Measurements from ENCODE around the gene POLR2J. TPM values are rescaled to one million over a fixed set of nuclear protein-coding genes. Genes with fewer than 3 reads are reported as not detected.
"Not testable (repeated sequence)": the region's sequence is repeated elsewhere in the genome, so short reads cannot be mapped to it uniquely, and the experiment has no call there.

Gene POLR2J
- total and polyA plus RNA-seq, 2 experiments from 2014 or later = 16.3 to 77.4 TPM

DNA sequence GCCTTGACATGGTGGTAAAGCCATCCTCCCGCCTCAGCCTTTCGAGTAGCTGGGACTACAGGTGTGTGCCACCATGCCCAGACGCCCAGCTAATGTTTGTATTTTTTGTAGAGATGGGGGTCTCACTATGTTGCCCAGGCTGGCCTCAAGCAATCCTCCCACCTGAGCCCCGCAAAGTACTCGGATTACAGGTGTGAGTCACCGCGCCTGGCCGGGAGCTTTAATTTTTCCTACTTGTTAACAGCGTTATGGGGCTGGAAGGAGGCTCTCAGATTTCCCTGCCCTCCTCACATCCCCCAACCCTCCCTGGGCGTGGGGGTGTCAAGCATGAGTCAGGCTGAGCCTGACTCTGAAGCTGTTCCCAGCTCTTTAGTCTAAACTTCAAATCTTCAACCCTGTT is 22.4 kb downstream of the POLR2J start:
- H3K79me2 ChIP-seq = no peaks in the 10 kb centered on the region
- 85% methylated on average over 10 of the region's 10 CpGs for WGBS (ENCODE audit: low lambda C conversion rate, missing lambda C conversion rate)
- TF ChIP-seq EZH2phosphoT487 (IDR thresholded peaks at IDR 0.05; ENCODE audit: low read depth, severe bottlenecking, unreplicated experiment) (no peak), EZH2 (IDR thresholded peaks at IDR 0.05; ENCODE audit: borderline replicate concordance) (no peak)
- TF ChIP-seq, protein P1, sequence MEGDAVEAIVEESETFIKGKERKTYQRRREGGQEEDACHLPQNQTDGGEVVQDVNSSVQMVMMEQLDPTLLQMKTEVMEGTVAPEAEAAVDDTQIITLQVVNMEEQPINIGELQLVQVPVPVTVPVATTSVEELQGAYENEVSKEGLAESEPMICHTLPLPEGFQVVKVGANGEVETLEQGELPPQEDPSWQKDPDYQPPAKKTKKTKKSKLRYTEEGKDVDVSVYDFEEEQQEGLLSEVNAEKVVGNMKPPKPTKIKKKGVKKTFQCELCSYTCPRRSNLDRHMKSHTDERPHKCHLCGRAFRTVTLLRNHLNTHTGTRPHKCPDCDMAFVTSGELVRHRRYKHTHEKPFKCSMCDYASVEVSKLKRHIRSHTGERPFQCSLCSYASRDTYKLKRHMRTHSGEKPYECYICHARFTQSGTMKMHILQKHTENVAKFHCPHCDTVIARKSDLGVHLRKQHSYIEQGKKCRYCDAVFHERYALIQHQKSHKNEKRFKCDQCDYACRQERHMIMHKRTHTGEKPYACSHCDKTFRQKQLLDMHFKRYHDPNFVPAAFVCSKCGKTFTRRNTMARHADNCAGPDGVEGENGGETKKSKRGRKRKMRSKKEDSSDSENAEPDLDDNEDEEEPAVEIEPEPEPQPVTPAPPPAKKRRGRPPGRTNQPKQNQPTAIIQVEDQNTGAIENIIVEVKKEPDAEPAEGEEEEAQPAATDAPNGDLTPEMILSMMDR (IDR thresholded peaks at IDR 0.05; ENCODE audit: poor library complexity) = no peak
- DNase-seq (ENCODE audit: low spot score) = no peak
- H3K9me3 ChIP-seq (ENCODE audit: low read depth) = no peaks in the 10 kb centered on the region
- H2AFZ ChIP-seq = no peak overlapping the region
- H3K4me1 ChIP-seq (ENCODE audit: insufficient read depth) = no peaks in the 10 kb centered on the region
- no peak overlapping the region for H3K27ac ChIP-seq
- no peak overlapping the region for H3K4me2 ChIP-seq
- no peaks in the 10 kb centered on the region for H4K20me1 ChIP-seq (ENCODE audit: insufficient read depth, poor library complexity, severe bottlenecking)
- no peaks in the 10 kb centered on the region for H3K27me3 ChIP-seq
- H3K36me3 ChIP-seq (replicated peaks; ENCODE audit: insufficient read depth, low read depth) = no peaks in the 10 kb centered on the region
- no peak overlapping the region for H3K4me3 ChIP-seq
- H3K9me2 ChIP-seq (replicated peaks; ENCODE audit: insufficient read depth) = no peaks in the 10 kb centered on the region

DNA sequence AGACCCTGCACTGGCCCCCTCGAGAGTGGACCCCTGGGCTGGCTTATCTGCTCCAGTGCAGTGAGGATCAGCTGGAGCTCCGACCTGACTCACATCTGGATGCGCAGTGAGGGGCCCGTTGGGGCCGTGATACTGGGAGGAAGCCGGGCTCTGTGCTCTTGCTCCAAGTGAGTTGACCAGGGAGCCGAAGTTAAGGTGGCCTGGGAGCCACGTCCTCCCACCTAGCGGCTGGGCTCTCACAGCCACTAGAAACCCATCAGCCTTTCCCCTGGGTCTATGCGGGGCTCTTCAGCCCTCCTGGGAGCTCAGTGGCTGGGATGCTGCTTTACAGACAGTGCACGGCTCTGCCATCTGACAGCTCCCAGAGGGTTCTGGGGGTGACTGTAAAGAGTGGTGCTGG is 23.1 kb downstream of the POLR2J start:
- Histone ChIP-seq H3K4me1 (ENCODE audit: insufficient read depth) (no peaks in the 10 kb centered on the region), H2AFZ (no peak overlapping the region), H3K27ac (no peak overlapping the region), H3K4me3 (no peak overlapping the region), H3K4me2 (no peak overlapping the region), H3K9me3 (ENCODE audit: low read depth) (no peaks in the 10 kb centered on the region), H3K79me2 (no peaks in the 10 kb centered on the region), H4K20me1 (ENCODE audit: insufficient read depth, poor library complexity, severe bottlenecking) (no peaks in the 10 kb centered on the region), H3K9me2 (replicated peaks; ENCODE audit: insufficient read depth) (no peaks in the 10 kb centered on the region), H3K27me3 (no peaks in the 10 kb centered on the region), H3K36me3 (replicated peaks; ENCODE audit: insufficient read depth, low read depth) (no peaks in the 10 kb centered on the region)
- no peak for DNase-seq (ENCODE audit: low spot score)
- TF ChIP-seq, protein P1 (IDR thresholded peaks at IDR 0.05; ENCODE audit: poor library complexity) = no peak
- no peak for TF ChIP-seq EZH2 (IDR thresholded peaks at IDR 0.05; ENCODE audit: borderline replicate concordance)
- TF ChIP-seq EZH2phosphoT487 (IDR thresholded peaks at IDR 0.05; ENCODE audit: low read depth, severe bottlenecking, unreplicated experiment) = no peak
- 95% methylated on average over 11 of the region's 11 CpGs for WGBS (ENCODE audit: low lambda C conversion rate, missing lambda C conversion rate)

DNA sequence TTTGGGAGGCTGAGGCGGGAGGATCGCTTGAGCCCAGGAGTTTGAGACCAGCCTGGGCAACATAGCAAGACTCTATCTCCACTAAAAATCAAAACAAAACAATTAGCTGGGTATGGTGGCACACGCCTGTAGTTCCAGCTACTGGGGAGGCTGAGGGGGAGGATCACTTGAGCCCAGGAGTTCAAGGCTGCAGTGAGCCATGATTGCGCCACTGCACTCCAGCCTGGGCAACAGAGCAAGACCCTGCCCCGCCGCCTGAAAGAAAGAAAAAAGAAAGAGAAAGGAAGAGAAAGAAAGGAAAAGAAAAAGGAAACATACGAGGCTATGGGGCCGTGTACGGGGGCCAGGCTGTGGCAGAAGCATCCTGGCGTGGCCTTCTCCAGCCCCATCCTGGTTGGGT is 23.8 kb downstream of the POLR2J start:
- 98% methylated on average over 10 of the region's 10 CpGs for WGBS (ENCODE audit: low lambda C conversion rate, missing lambda C conversion rate)
- not testable (repeated sequence) for H3K4me1 ChIP-seq (ENCODE audit: insufficient read depth); H3K79me2 ChIP-seq; H3K4me3 ChIP-seq; H2AFZ ChIP-seq; H3K9me2 ChIP-seq (replicated peaks; ENCODE audit: insufficient read depth); H3K4me2 ChIP-seq; H3K36me3 ChIP-seq (replicated peaks; ENCODE audit: insufficient read depth, low read depth); DNase-seq (ENCODE audit: low spot score); H3K9me3 ChIP-seq (ENCODE audit: low read depth); H3K27me3 ChIP-seq; H3K27ac ChIP-seq; H4K20me1 ChIP-seq (ENCODE audit: insufficient read depth, poor library complexity, severe bottlenecking)

DNA sequence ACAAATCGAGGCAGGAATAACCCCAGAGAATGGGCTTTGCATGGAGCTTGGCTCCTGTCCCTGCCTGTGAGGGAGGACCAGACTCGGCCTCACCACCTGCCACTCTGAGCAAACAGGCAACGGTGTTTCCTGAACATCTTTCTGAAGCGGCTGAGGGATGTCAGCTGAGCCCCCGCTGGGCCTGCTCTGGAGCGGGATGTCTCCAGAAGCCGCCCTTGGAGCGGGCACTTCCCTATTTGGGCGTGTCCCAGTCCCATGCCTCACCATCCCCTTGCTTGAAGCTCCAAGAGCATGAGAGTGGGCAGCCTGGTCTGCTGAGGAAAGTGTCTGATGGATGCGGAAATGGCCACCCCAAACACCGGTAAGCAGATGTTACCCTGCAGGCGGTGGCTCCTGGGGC is 24.3 kb downstream of the POLR2J start:
- Histone ChIP-seq H3K27ac (no peak overlapping the region), H4K20me1 (ENCODE audit: insufficient read depth, poor library complexity, severe bottlenecking) (no peaks in the 10 kb centered on the region), H3K9me2 (replicated peaks; ENCODE audit: insufficient read depth) (no peaks in the 10 kb centered on the region), H3K36me3 (replicated peaks; ENCODE audit: insufficient read depth, low read depth) (no peaks in the 10 kb centered on the region), H3K4me2 (no peak overlapping the region), H3K4me3 (no peak overlapping the region), H3K79me2 (no peaks in the 10 kb centered on the region), H3K4me1 (ENCODE audit: insufficient read depth) (no peaks in the 10 kb centered on the region), H3K27me3 (no peaks in the 10 kb centered on the region), H3K9me3 (ENCODE audit: low read depth) (no peaks in the 10 kb centered on the region), H2AFZ (no peak overlapping the region)
- DNase-seq (ENCODE audit: low spot score) = no peak
- WGBS (ENCODE audit: low lambda C conversion rate, missing lambda C conversion rate) = 83% methylated on average over 12 of the region's 12 CpGs
- no peak for TF ChIP-seq EZH2 (IDR thresholded peaks at IDR 0.05; ENCODE audit: borderline replicate concordance)

All from hepatocyte (in vitro differentiated cells).